ENCODE results near the gene DDB1.

Gene DDB1

DNA sequence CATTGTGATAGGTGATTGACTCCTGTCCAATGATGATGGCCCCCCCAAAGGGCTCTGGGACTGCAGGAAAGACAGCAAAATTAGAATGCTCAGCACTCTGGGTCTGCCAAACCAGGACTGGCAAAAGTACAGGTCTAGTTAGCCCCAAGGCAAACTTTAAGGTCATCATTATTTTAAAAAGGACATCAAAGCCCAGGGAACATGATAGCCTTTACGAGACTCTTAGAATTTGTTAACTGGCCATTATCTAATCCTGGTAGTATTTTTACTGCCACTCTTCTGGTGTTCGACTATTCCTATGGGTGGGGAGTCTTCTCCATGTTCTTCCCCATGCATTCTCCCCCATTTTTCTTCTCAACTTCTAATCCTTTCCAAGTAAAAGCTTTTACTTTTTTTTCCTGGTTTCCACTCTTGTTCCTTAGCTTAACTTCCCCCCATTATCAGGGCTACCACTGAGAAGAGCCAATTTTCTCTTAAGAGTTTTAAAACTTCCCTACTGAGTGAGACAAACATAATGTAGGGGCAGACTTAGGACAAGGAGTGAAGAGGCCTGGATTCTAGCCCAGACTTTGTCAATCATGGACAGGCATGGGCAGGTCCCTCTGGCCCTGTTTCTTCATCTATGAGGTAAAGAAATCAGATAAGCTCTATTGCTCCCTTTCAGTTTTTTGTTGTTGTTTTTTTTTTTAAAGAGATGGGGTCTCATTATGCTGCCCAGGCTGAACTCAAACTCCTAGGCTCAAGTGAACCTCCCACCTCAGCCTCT, 7.1 kb downstream of the DDB1 start:
- H3K79me2 ChIP-seq (ENCODE audit: insufficient read depth, low read length), result peaks cover 25% of the 10 kb centered on the region
- no peaks in the 10 kb centered on the region for H3F3A ChIP-seq (ENCODE audit: insufficient read depth, low read length)
- no peaks in the 10 kb centered on the region for H3K27me3 ChIP-seq (ENCODE audit: insufficient read depth, low read length)
- H3K27ac ChIP-seq (ENCODE audit: low read depth, low read length, poor library complexity, severe bottlenecking), result no peak overlapping the region
- TF ChIP-seq, protein P1, sequence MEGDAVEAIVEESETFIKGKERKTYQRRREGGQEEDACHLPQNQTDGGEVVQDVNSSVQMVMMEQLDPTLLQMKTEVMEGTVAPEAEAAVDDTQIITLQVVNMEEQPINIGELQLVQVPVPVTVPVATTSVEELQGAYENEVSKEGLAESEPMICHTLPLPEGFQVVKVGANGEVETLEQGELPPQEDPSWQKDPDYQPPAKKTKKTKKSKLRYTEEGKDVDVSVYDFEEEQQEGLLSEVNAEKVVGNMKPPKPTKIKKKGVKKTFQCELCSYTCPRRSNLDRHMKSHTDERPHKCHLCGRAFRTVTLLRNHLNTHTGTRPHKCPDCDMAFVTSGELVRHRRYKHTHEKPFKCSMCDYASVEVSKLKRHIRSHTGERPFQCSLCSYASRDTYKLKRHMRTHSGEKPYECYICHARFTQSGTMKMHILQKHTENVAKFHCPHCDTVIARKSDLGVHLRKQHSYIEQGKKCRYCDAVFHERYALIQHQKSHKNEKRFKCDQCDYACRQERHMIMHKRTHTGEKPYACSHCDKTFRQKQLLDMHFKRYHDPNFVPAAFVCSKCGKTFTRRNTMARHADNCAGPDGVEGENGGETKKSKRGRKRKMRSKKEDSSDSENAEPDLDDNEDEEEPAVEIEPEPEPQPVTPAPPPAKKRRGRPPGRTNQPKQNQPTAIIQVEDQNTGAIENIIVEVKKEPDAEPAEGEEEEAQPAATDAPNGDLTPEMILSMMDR (IDR thresholded peaks at IDR 0.05; ENCODE audit: low read length), result no peak
- TF ChIP-seq EZH2 (IDR thresholded peaks at IDR 0.05; ENCODE audit: borderline replicate concordance, low read length), result no peak
- no peak overlapping the region for H3K9ac ChIP-seq (ENCODE audit: low read length)
- no peak overlapping the region for H2AFZ ChIP-seq (ENCODE audit: low read length)
- H3K4me2 ChIP-seq (ENCODE audit: low read length), result no peak overlapping the region
- H3K9me2 ChIP-seq (ENCODE audit: low read depth, low read length), result no peaks in the 10 kb centered on the region
- peaks cover 4% of the 10 kb centered on the region for H3K4me1 ChIP-seq (ENCODE audit: insufficient read depth, low read length, severe bottlenecking)
- H3K9me3 ChIP-seq (ENCODE audit: low read length), result no peaks in the 10 kb centered on the region
- no peak overlapping the region for H3K4me3 ChIP-seq (ENCODE audit: low read depth, low read length, poor library complexity, severe bottlenecking)
- no peaks in the 10 kb centered on the region for H4K20me1 ChIP-seq (ENCODE audit: insufficient read depth, low read length)
- H3K36me3 ChIP-seq (ENCODE audit: insufficient read depth, low read length), result peaks cover 93% of the 10 kb centered on the region

GRCh38 chr11:61315260-61315659, 17.6 kb downstream of the DDB1 start:
- H3K79me2 ChIP-seq (ENCODE audit: insufficient read depth, low read length), result no peaks in the 10 kb centered on the region
- H3K9ac ChIP-seq (ENCODE audit: low read length), result no peak overlapping the region
- H3K4me2 ChIP-seq (ENCODE audit: low read length), result no peak overlapping the region
- no peaks in the 10 kb centered on the region for H3K9me2 ChIP-seq (ENCODE audit: low read depth, low read length)
- H3K4me3 ChIP-seq (ENCODE audit: low read depth, low read length, poor library complexity, severe bottlenecking), result no peak overlapping the region
- H3K27me3 ChIP-seq (ENCODE audit: insufficient read depth, low read length), result no peaks in the 10 kb centered on the region
- H3K4me1 ChIP-seq (ENCODE audit: insufficient read depth, low read length, severe bottlenecking), result no peaks in the 10 kb centered on the region
- H2AFZ ChIP-seq (ENCODE audit: low read length), result no peak overlapping the region
- TF ChIP-seq EZH2 (IDR thresholded peaks at IDR 0.05; ENCODE audit: borderline replicate concordance, low read length), result no peak
- TF ChIP-seq, protein P1 (IDR thresholded peaks at IDR 0.05; ENCODE audit: low read length), result no peak
- no peak overlapping the region for H3K27ac ChIP-seq (ENCODE audit: low read depth, low read length, poor library complexity, severe bottlenecking)
- no peaks in the 10 kb centered on the region for H3F3A ChIP-seq (ENCODE audit: insufficient read depth, low read length)
- H4K20me1 ChIP-seq (ENCODE audit: insufficient read depth, low read length), result no peaks in the 10 kb centered on the region
- H3K36me3 ChIP-seq (ENCODE audit: insufficient read depth, low read length), result peaks cover 91% of the 10 kb centered on the region
- no peaks in the 10 kb centered on the region for H3K9me3 ChIP-seq (ENCODE audit: low read length)

GRCh38 chr11:61310749-61311148, 22.2 kb downstream of the DDB1 start:
- no peak overlapping the region for H3K4me2 ChIP-seq (ENCODE audit: low read length)
- H3K36me3 ChIP-seq (ENCODE audit: insufficient read depth, low read length), result peaks cover 95% of the 10 kb centered on the region
- H3K4me1 ChIP-seq (ENCODE audit: insufficient read depth, low read length, severe bottlenecking), result no peaks in the 10 kb centered on the region
- TF ChIP-seq EZH2 (IDR thresholded peaks at IDR 0.05; ENCODE audit: borderline replicate concordance, low read length), result no peak
- TF ChIP-seq, protein P1 (IDR thresholded peaks at IDR 0.05; ENCODE audit: low read length), result no peak
- H4K20me1 ChIP-seq (ENCODE audit: insufficient read depth, low read length), result no peaks in the 10 kb centered on the region
- H3K79me2 ChIP-seq (ENCODE audit: insufficient read depth, low read length), result no peaks in the 10 kb centered on the region
- no peak overlapping the region for H2AFZ ChIP-seq (ENCODE audit: low read length)
- no peaks in the 10 kb centered on the region for H3K9me2 ChIP-seq (ENCODE audit: low read depth, low read length)
- no peak overlapping the region for H3K4me3 ChIP-seq (ENCODE audit: low read depth, low read length, poor library complexity, severe bottlenecking)
- no peaks in the 10 kb centered on the region for H3K27me3 ChIP-seq (ENCODE audit: insufficient read depth, low read length)
- H3F3A ChIP-seq (ENCODE audit: insufficient read depth, low read length), result no peaks in the 10 kb centered on the region
- H3K27ac ChIP-seq (ENCODE audit: low read depth, low read length, poor library complexity, severe bottlenecking), result no peak overlapping the region
- no peaks in the 10 kb centered on the region for H3K9me3 ChIP-seq (ENCODE audit: low read length)
- H3K9ac ChIP-seq (ENCODE audit: low read length), result no peak overlapping the region

All from OCI-LY1 (cell line).